HepG2 (cell line): Measurements from ENCODE around the gene CHD9NB. TPM values are rescaled to one million over a fixed set of nuclear protein-coding genes. Genes with fewer than 3 reads are reported as not detected.

Experiments used
- CAMTA2 ChIP-seq: sonication (generic); formaldehyde crosslinking; IDR thresholded peaks from 2 replicates; pipeline ENCODE4 v1.4.0; 2020; ENCODE audit warnings: mild to moderate bottlenecking, missing genetic modification reagents, borderline replicate concordance
- CBX5 ChIP-seq: sonication (generic); formaldehyde crosslinking; IDR thresholded peaks from 2 replicates; pipeline ENCODE4 v1.4.0; 2020; ENCODE audit warnings: missing genetic modification reagents, borderline replicate concordance
- CEBPG ChIP-seq: IDR thresholded peaks from 2 replicates; pipeline ENCODE4 v1.6.1; 2016
- FOXJ3 ChIP-seq: sonication (generic); formaldehyde crosslinking; IDR thresholded peaks from 2 replicates; pipeline ENCODE4 v1.4.0; 2020; ENCODE audit warnings: missing genetic modification reagents, mild to moderate bottlenecking, borderline replicate concordance
- FOXO1 ChIP-seq: sonication (generic); formaldehyde crosslinking; IDR thresholded peaks from 2 replicates; pipeline ENCODE4 v1.4.0; 2020; ENCODE audit warnings: missing genetic modification reagents
- KLF6 ChIP-seq: IDR thresholded peaks from 2 replicates; pipeline ENCODE4 v1.8.0; 2016; ENCODE audit warnings: missing biosample characterization, missing genetic modification reagents
- MEIS2 ChIP-seq: sonication (generic); formaldehyde crosslinking; IDR thresholded peaks from 2 replicates; pipeline ENCODE4 v1.9.0; 2021; ENCODE audit warnings: mild to moderate bottlenecking, missing genetic modification reagents
- PHF21A ChIP-seq: sonication (generic); formaldehyde crosslinking; IDR thresholded peaks from 2 replicates; pipeline ENCODE4 v1.5.0; 2020; ENCODE audit warnings: mild to moderate bottlenecking, missing genetic modification reagents
- PRDM4 ChIP-seq: sonication (generic); formaldehyde crosslinking; IDR thresholded peaks from 2 replicates; pipeline ENCODE4 v1.9.0; 2021; ENCODE audit warnings: missing genetic modification reagents, borderline replicate concordance
- SMARCC2 ChIP-seq: fragments of 450-650 bp; IDR thresholded peaks from 2 replicates; pipeline ENCODE4 v1.6.1; 2017; ENCODE audit warnings: antibody characterized with exemption, mild to moderate bottlenecking
- SMARCE1 ChIP-seq: fragments of 450-650 bp; IDR thresholded peaks from 2 replicates; pipeline ENCODE4 v1.6.1; 2017; ENCODE audit warnings: borderline replicate concordance
- STAT5B ChIP-seq: sonication (generic); formaldehyde crosslinking; IDR thresholded peaks from 2 replicates; pipeline ENCODE4 v1.4.0; 2020; ENCODE audit warnings: missing genetic modification reagents
- ZBTB20 ChIP-seq: sonication (generic); formaldehyde crosslinking; IDR thresholded peaks from 2 replicates; pipeline ENCODE4 v1.8.1; 2023; ENCODE audit warnings: missing genetic modification reagents, low read depth, mild to moderate bottlenecking, borderline replicate concordance
- ZMYM4 ChIP-seq: sonication (generic); formaldehyde crosslinking; IDR thresholded peaks from 2 replicates; pipeline ENCODE4 v1.8.1; 2023; ENCODE audit warnings: mild to moderate bottlenecking, missing genetic modification reagents
- ZNF275 ChIP-seq: sonication (generic); formaldehyde crosslinking; IDR thresholded peaks from 2 replicates; pipeline ENCODE4 v1.8.0; 2022; ENCODE audit warnings: missing genetic modification reagents, mild to moderate bottlenecking, inconsistent platforms, borderline replicate concordance
- ZNF281 ChIP-seq: sonication (generic); formaldehyde crosslinking; IDR thresholded peaks from 2 replicates; pipeline ENCODE4 v1.4.0; 2020; ENCODE audit warnings: missing genetic modification reagents, borderline replicate concordance
- ZNF549 ChIP-seq: sonication (generic); formaldehyde crosslinking; IDR thresholded peaks from 2 replicates; pipeline ENCODE4 v1.5.0; 2020; ENCODE audit warnings: missing genetic modification reagents
- ZNF570 ChIP-seq: sonication (generic); formaldehyde crosslinking; IDR thresholded peaks from 2 replicates; pipeline ENCODE4 v1.4.0; 2020; ENCODE audit warnings: mild to moderate bottlenecking, missing genetic modification reagents, borderline replicate concordance
- ZSCAN25 ChIP-seq: sonication (generic); formaldehyde crosslinking; IDR thresholded peaks from 2 replicates; pipeline ENCODE4 v1.8.0; 2022; ENCODE audit warnings: mild to moderate bottlenecking, missing genetic modification reagents
- ZSCAN5A ChIP-seq: sonication (generic); formaldehyde crosslinking; IDR thresholded peaks from 2 replicates; pipeline ENCODE4 v1.8.0; 2022; ENCODE audit warnings: mild to moderate bottlenecking, missing genetic modification reagents, borderline replicate concordance
- polyA plus RNA-seq, 8 experiments: library from polyadenylated mRNA; depleted of rRNA in 3 of 8; stranded (reverse) in 7 of 8; unstranded in 1 of 8; fragments of >200 nt; fragmentation: Illumina TruSeq in 4 of 8; extraction: Trizol in 4 of 8; gene quantifications; 2 replicates each; pipeline versions ENCODE4 v1.2.1 to v1.2.3, GENCODE V29; 2011 to 2016; ENCODE audit warnings: low read depth in 4 of 8, missing spikeins in 1 of 8, mixed read lengths in 1 of 8; ENCODE audit not compliant: insufficient read depth in 1 of 8
- total RNA-seq, 5 experiments: library from RNA; depleted of rRNA; stranded (reverse); fragments of >200 nt; fragmentation: Illumina TruSeq; extraction: Trizol; gene quantifications; 2 replicates each; pipeline ENCODE4 v1.2.3, GENCODE V29; 2016; ENCODE audit warnings: low read depth in 1 of 5

The CHD9NB gene
- total and polyA plus RNA-seq, 2 of the 13 experiments (the other 11 are each of a cell fraction or from before 2014, with no cell fraction given): 0.17 to 0.18 TPM

- TF ChIP-seq PRDM4 (CRISPR knock-in tag) (no peak), PHF21A (peak; percentile 78), ZBTB20 (CRISPR knock-in tag) (peak; percentile 56; the same call in 1 of the 2 replicates), SMARCE1 (peak; percentile 60; the same call in 1 of the 2 replicates), ZMYM4 (peak; percentile 44), ZNF275 (CRISPR knock-in tag) (no peak), MEIS2 (CRISPR knock-in tag) (no peak), ZNF570 (CRISPR knock-in tag) (no peak), SMARCC2 (0 out of 2 replicates have a peak, but pooled peaks have one; percentile 56), CBX5 (peak; percentile 29; the same call in 1 of the 2 replicates), ZSCAN5A (no peak), ZSCAN25 (CRISPR knock-in tag) (no peak), CAMTA2 (CRISPR knock-in tag) (no peak), CEBPG (CRISPR knock-in tag) (0 out of 2 replicates have a peak, but pooled peaks have one; percentile 11), ZNF281 (CRISPR knock-in tag) (peak; percentile 39; the same call in 1 of the 2 replicates), FOXJ3 (CRISPR knock-in tag) (peak; percentile 46; the same call in 1 of the 2 replicates), ZNF549 (CRISPR knock-in tag) (no peak), STAT5B (no peak), FOXO1 (CRISPR knock-in tag) (peak; percentile 76; the same call in 1 of the 2 replicates), KLF6 (0 out of 2 replicates have a peak, but pooled peaks have one; percentile 65)
Measured at GRCh38 chr16:53048139-53048915, 4.4 kb downstream of the CHD9NB start (continued).
